D721Med (cell line): ENCODE data around the gene CDC27.
"Not testable (repeated sequence)": the region's sequence is repeated elsewhere in the genome, so short reads cannot be mapped to it uniquely, and the experiment has no call there.

Source experiments
- DNase-seq: peaks from one replicate; pipeline ENCODE4 v3.0.0; 2011; ENCODE audit warnings: low spot score; ENCODE audit not compliant: insufficient read length
- FAIRE-seq: peaks from 2 replicates; lab custom pipeline; 2011; peaks lifted over from hg19 to GRCh38; lab: Jason Lieb, UNC
- CTCF ChIP-seq: IDR thresholded peaks from 2 replicates; pipeline ENCODE4 v1.5.1; 2012; ENCODE audit warnings: mild to moderate bottlenecking, control low read depth; ENCODE audit not compliant: insufficient read depth; ENCODE audit errors: missing control alignments

The CDC27 gene

GRCh38 chr17:47076171-47076570 lies 112.9 kb downstream of the CDC27 start:
- DNase-seq (no peak), FAIRE-seq (no peak)
- TF ChIP-seq CTCF = no peak

- not testable (repeated sequence) for FAIRE-seq, DNase-seq
These were observed 114.7 kb downstream of the CDC27 start for GRCh38 chr17:47074361-47074760.

GRCh38 chr17:47073629-47074028 lies 115.5 kb downstream of the CDC27 start:
- not testable (repeated sequence) for FAIRE-seq, DNase-seq

- DNase-seq (no peak), FAIRE-seq (no peak)
- no peak for TF ChIP-seq CTCF
These were observed 116.2 kb downstream of the CDC27 start for GRCh38 chr17:47072886-47073285.

- DNase-seq, FAIRE-seq: not testable (repeated sequence)
These were observed 117.9 kb downstream of the CDC27 start for GRCh38 chr17:47071171-47071570.

- DNase-seq, FAIRE-seq: not testable (repeated sequence)
These were observed 118.8 kb downstream of the CDC27 start for GRCh38 chr17:47070266-47070665.
